AG04449 (cell line): ENCODE data around the gene DOK5.

Experiments used
- CTCF ChIA-PET: fragments of 350-600 bp; formaldehyde crosslinking; extraction: SDS; loops from one replicate; lab custom pipeline; 2021; ENCODE audit warnings: antibody characterized with exemption; lab: Yijun Ruan, JAX
- POLR2A ChIA-PET: fragments of 400-600, 350-600 bp; formaldehyde crosslinking; extraction: SDS; loops from one replicate; lab custom pipeline; 2020; ENCODE audit warnings: antibody characterized with exemption, inconsistent platforms; lab: Yijun Ruan, JAX
- DNase-seq: peaks from one replicate; pipeline ENCODE4 v3.0.0-alpha.2; 2010; ENCODE audit warnings: low read depth, low spot score
- H3K4me3 ChIP-seq: 2 replicates; pipeline ENCODE4 v1.5.1; 2011; ENCODE audit warnings: low read depth, mild to moderate bottlenecking, control low read depth, low read length
- CTCF ChIP-seq: IDR thresholded peaks from one replicate; pipeline ENCODE4 v1.5.1; 2011; ENCODE audit warnings: mild to moderate bottlenecking, moderate library complexity, low read length, control low read depth, inconsistent platforms; ENCODE audit not compliant: insufficient read depth; ENCODE audit errors: missing control alignments

DOK5 gene

GRCh38 chr20:54456423-54456822 lies 19.0 kb upstream of the DOK5 start:
- H3K4me3 ChIP-seq, result no peak overlapping the region
- ChIA-PET POLR2A (no interaction called here), CTCF (interaction anchor here (1.1 to 1.5 kb wide), 3 partner anchors 13 to 237 kb away, joined by 3 to 6 read pairs (median 5); no protein-coding TSS in a partner anchor)
- DNase-seq, result no peak
- TF ChIP-seq CTCF, result no peak

GRCh38 chr20:54456961-54457360 lies 18.4 kb upstream of the DOK5 start:
- DNase-seq, result no peak
- TF ChIP-seq CTCF, result no peak
- POLR2A ChIA-PET, result no interaction called here
- CTCF ChIA-PET, result interaction anchor here (1.1 to 1.5 kb wide), 3 partner anchors 13 to 237 kb away, joined by 3 to 6 read pairs (median 5); no protein-coding TSS in a partner anchor
- H3K4me3 ChIP-seq, result no peak overlapping the region

- TF ChIP-seq CTCF, result no peak
- POLR2A ChIA-PET, result no interaction called here
These were observed 17.2 kb upstream of the DOK5 start for GRCh38 chr20:54458219-54458618.

GRCh38 chr20:54459279-54459678 lies 16.1 kb upstream of the DOK5 start:
- no peak for TF ChIP-seq CTCF
- ChIA-PET CTCF (interaction anchor here (1.0 kb wide), 1 partner anchor 18 kb away, joined by 3 read pairs; no protein-coding TSS in a partner anchor), POLR2A (no interaction called here)
- no peak overlapping the region for H3K4me3 ChIP-seq
- DNase-seq, result no peak

More at GRCh38 chr20:54458219-54458618, 17.2 kb upstream of the DOK5 start:
- CTCF ChIA-PET, result no interaction called here
- no peak for DNase-seq
- H3K4me3 ChIP-seq, result no peak overlapping the region

GRCh38 chr20:54464003-54464402 lies 11.4 kb upstream of the DOK5 start:
- DNase-seq, result no peak
- POLR2A ChIA-PET, result no interaction called here
- no peak for TF ChIP-seq CTCF
- CTCF ChIA-PET, result no interaction called here
- H3K4me3 ChIP-seq, result no peak overlapping the region

- H3K4me3 ChIP-seq, result no peak overlapping the region
- POLR2A ChIA-PET, result no interaction called here
- CTCF ChIA-PET, result no interaction called here
- no peak for DNase-seq
- TF ChIP-seq CTCF, result no peak
These were observed 9.3 kb upstream of the DOK5 start for GRCh38 chr20:54466127-54466526.
